Endometrial microvascular endothelial cells (primary cell): ENCODE data around the gene PRKAG3. TPM values are rescaled to one million over a fixed set of nuclear protein-coding genes. Genes with fewer than 3 reads are reported as not detected.

Experiments used
- in situ Hi-C: cut with HindIII; loops from 2 replicates; pipeline ENCODE4 v1.10.0; 2017; ENCODE audit warnings: low sequenced_read_pairs, low pct_unique_long_range_greater_than_20kb; ENCODE audit errors: inconsistent ontology term
- total RNA-seq: library from RNA; depleted of rRNA; stranded (reverse); fragments of >200 nt; gene quantifications from one replicate; pipeline ENCODE4 v1.2.3, GENCODE V29; 2015; ENCODE audit errors: inconsistent ontology term

Gene PRKAG3
- not detected for total RNA-seq

DNA sequence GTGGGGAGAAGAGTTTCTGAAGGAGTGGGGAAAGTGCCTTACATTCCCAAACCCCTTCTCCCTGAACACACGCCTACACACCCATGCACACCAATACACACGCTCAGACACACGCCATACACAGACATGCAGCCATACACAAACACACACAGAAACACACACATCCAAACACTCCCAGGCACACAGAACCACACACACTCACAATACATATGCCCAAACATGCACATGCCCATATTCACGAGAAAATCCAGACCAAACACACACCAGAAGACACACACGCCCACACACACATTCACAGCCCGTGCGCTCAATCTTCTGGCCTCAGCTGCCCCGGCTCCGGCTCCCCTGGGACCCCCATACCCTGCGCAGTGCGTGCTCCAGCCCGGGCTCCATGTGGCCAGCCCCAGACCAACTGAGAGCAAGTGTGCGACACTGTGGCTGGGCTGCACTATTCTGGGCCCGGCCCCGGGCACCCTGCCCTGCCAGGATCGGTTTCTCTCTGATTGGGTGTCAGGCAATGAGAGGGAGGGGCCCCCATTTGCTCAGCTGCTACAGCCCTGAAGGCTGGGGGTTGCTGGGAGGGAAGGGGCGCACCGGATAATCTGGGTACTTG is at the start of gene PRKAG3:
PRKAG3 (minus strand) TSS at position 426 of the 613 bp plus-strand sequence.
- in situ Hi-C loops = no loop called here

- in situ Hi-C loops = no loop called here
These were observed 49.4 kb upstream of the PRKAG3 start for GRCh38 chr2:218880859-218881594.

- in situ Hi-C loops = no loop called here
These were observed 48.7 kb upstream of the PRKAG3 start, which contains the start of gene WNT10A for GRCh38 chr2:218880102-218880858. Gene WNT10A, plus strand, starts transcription at chr2:218880852. Its CDS starts 144 bp downstream, at chr2:218880996.

- in situ Hi-C loops = no loop called here
These were observed 48.1 kb upstream of the PRKAG3 start for GRCh38 chr2:218879776-218880101.

DNA sequence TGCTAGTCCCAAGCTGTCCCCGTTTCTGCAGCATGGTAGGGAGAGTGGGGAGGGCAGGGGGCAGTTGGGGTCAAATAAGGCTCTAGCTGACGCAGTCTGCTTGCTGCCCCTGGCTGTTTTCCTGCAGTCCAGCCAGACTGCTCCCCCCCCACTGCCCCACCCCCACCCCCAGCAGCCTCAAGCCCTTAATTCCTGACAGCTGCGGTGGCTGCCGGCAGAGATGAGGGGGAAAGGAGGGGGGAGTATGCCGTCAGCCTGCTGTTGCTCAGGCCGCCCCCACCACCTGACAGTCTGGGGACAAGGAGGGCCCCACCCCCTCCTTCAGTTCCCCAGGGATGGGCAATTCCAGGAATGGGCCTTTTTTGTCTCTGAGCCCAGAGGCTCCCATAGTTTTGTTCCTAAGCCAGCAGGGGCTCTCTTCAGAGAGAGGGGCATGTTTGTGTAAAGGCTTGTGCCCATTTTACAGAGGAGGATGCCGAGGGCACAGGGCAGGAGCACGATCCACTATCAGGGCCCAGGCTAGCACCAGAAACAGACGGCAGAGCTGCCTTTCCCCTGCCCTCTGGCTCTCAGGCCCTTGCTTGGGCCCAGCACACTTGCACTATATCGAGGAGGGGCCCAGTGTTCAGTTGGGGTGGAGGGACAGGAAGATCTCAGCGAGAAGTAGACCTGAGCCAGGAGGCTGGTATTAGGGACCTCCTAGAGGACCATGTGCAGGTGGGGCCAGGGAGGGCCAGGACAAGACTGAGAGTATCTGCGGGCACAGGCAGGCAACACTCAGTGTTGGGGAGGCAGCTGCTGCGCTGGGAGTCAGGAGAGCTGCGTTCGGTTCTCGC is 47.5 kb upstream of the PRKAG3 start:
- in situ Hi-C loops = no loop called here

DNA sequence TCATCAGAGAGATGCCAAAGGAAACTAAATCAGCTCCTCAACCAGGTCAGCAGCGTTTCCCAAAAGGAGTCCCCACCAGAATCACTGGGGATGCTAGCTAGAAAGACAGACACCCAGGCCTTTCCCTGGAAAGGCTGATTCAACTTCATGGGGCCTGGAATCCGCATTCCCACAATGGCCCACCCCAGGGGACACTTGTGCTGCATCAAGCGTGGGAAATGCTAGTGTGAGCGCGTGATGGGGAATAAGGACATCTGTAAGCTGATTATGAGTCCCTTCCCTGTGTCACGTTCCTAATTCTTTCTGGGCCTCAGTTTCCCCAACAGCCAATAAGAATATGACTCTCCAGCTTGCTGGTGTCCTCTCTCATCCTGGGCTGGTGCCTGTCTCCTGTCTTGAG is 46.9 kb upstream of the PRKAG3 start:
- in situ Hi-C loops = no loop called here

GRCh38 chr2:218877891-218878290 is 46.3 kb upstream of the PRKAG3 start:
- in situ Hi-C loops = no loop called here

- in situ Hi-C loops = no loop called here
These were observed 45.7 kb upstream of the PRKAG3 start for GRCh38 chr2:218877331-218877730.

- in situ Hi-C loops = no loop called here
These were observed 45.1 kb upstream of the PRKAG3 start for GRCh38 chr2:218876562-218877219.

DNA sequence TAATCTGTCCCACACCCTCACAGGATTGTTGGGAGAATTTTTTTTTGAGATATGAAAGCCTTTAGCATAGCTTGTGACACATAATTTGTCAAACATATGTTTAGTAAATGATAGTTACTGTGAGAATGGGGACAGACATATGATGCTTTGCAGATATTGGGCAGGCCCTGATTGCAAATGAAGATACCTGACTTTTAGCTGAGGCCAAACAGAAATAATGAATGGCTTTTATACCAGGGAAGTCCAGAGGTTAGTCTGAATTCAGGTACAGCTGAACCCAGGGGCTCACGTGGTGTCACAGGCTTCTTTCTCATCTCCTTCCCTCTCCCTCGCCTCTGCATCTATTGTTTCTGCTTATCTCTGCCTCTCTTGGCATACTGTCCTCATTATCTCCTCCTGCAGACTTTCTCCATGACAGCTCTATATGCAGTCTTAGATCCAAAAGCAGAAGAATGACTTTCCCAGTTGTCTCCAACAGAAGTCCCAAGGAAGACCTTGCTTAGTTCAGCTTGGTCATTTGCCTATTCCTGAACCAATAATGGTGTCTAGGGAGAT is 44.2 kb upstream of the PRKAG3 start:
- in situ Hi-C loops = no loop called here

DNA sequence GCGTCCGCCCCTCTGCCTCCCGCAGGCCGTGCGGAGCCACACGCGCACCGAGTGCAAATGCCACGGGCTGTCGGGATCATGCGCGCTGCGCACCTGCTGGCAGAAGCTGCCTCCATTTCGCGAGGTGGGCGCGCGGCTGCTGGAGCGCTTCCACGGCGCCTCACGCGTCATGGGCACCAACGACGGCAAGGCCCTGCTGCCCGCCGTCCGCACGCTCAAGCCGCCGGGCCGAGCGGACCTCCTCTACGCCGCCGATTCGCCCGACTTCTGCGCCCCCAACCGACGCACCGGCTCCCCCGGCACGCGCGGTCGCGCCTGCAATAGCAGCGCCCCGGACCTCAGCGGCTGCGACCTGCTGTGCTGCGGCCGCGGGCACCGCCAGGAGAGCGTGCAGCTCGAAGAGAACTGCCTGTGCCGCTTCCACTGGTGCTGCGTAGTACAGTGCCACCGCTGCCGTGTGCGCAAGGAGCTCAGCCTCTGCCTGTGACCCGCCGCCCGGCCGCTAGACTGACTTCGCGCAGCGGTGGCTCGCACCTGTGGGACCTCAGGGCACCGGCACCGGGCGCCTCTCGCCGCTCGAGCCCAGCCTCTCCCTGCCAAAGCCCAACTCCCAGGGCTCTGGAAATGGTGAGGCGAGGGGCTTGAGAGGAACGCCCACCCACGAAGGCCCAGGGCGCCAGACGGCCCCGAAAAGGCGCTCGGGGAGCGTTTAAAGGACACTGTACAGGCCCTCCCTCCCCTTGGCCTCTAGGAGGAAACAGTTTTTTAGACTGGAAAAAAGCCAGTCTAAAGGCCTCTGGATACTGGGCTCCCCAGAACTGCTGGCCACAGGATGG is 42.0 kb upstream of the PRKAG3 start:
- in situ Hi-C loops = no loop called here

DNA sequence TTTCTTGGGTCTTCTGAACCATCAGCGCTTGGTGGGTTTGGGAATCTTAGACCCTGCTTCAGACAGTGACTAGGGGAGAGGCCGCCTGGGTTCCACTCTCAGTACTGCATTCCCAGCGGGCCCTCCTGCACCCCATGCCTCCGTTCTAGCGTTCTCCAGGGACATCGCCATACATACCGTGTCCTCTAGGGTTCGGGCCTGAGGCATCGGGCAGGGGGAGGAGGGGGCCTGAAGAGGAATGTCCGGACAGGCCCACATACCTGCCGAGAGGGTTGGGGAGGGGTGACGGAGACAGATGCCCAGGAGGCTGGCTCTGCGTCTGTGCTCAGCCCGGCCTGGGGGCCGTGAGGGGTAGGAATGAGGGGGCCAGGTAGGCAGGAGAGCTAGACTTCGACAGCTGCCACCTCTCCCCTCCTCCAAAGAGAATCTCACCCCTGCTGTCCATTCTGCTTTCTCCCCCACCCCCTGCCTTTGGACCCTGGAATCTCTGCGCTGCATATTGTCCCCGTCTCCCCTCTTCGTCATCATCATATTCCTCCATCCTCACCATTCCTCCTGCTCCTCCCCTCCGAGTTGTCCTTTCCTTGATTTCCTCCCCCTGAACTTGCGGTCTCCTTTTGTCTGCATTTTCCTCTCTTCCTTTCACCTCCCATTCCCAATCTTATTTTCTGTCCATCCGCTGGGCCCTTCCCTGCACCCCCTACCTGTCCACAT is 41.2 kb upstream of the PRKAG3 start:
- in situ Hi-C loops = no loop called here

DNA sequence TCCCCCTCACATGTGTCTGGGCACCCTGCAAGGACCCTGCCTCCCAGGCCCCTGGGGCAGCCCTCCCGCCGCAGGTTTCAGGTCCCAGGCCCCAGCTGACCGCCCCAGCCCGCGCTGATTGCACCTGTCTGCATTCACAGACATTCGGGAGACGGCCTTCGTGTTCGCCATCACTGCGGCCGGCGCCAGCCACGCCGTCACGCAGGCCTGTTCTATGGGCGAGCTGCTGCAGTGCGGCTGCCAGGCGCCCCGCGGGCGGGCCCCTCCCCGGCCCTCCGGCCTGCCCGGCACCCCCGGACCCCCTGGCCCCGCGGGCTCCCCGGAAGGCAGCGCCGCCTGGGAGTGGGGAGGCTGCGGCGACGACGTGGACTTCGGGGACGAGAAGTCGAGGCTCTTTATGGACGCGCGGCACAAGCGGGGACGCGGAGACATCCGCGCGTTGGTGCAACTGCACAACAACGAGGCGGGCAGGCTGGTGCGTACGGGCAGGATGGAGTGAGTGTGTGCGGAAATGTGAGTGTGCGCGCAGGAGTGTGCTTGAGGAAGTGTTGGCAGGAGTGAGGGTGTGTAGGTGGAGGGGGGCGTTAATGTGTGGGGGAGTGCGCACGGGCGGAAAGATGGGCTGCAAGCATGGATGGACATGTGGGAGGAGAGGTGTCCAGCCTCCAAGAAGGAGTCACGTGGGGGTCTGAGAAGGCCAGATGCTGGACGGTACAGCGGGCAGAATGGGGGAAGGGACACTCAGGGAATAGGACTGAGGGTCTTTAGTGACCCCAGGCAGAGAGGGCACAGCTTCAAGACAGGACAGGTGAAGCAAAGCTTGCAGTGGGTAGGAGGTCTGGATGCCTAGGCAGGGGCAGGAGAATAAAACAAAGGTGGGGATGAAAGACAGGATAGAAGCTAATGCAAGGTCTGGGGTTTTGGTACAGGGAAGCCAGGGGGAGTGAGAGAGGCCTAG is 40.0 kb upstream of the PRKAG3 start:
- in situ Hi-C loops = no loop called here

GRCh38 chr2:218870984-218871344 is 39.4 kb upstream of the PRKAG3 start:
- in situ Hi-C loops = no loop called here

DNA sequence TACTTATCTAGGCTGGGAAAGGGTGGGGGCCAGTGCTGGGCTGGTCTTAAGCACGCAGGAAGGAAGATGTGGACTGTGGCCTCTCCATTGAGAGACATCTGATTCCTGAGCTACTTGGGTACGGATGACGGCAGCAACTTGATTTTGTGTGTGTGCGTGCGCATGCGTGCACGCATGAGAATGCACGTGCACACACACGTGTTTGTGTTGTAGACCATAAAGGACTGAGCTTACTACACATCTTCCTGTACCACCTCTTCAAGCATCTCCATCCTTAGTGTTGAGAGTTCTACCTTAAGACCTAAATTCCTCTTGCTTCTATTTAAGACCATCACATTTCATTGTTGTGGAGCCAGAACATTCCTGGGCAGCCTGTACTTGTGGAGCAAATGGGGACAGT is 37.5 kb upstream of the PRKAG3 start:
- in situ Hi-C loops = no loop called here

DNA sequence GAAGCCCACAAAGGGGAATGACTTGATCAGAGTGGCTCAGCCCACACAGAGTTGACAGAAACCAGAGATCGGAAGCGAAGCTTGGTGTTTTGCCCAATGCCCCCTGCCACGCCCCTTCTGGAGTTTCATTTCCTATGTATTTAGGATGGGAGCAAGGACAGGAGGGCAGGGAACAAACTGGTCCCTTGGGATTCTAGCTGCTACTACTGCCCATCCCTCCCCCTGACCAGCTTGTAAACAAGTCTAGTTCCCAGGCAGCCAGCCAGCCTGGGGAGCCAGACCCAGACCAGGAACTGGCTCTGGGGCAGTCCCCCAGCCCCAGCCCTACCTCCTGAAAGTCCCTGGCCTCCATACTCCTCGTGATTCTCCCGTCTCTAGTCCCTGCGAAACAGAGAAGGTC is 36.3 kb upstream of the PRKAG3 start:
- in situ Hi-C loops = no loop called here
